ENCODE data around the gene OR51S1. TPM values are rescaled to one million over a fixed set of nuclear protein-coding genes. Genes with fewer than 3 reads are reported as not detected.

Gene OR51S1
- total RNA-seq, 3 donors from 2014 or later: not detected

DNA sequence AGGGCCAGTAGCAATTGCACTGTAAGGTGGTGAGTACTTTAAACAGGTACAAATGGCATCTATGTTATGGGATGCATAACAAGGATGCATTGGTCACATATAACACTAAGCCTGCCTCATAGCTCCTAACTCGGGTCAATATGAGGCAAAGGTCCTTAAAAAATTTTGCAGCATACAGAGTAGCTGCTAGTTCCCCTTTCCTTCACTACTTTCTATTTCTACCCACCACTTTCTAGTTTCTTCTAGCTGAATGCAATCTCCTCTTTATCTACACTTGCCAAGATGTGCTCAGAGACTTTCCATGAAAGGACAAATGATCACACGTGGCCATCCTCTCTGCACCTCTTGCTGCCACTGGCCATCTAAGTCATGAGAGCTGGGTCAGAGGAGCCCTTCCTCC is 18.1 kb downstream of the OR51S1 start:
- no peak overlapping the region for H3K27ac ChIP-seq
- no peaks in the 10 kb centered on the region for H3K4me1 ChIP-seq
- DNase-seq (ENCODE audit: low spot score in 2 of 2): no peak
- H3K27me3 ChIP-seq: no peaks in the 10 kb centered on the region
- H3K36me3 ChIP-seq: no peaks in the 10 kb centered on the region
- intact Hi-C loops (cut with DNase I; ENCODE audit: low total_unique reads): no loop called here
- no peak overlapping the region for H3K4me3 ChIP-seq
- H3K9me3 ChIP-seq: no peaks in the 10 kb centered on the region
- no peak for TF ChIP-seq POLR2A (IDR thresholded peaks at IDR 0.05)
- TF ChIP-seq, protein P1, sequence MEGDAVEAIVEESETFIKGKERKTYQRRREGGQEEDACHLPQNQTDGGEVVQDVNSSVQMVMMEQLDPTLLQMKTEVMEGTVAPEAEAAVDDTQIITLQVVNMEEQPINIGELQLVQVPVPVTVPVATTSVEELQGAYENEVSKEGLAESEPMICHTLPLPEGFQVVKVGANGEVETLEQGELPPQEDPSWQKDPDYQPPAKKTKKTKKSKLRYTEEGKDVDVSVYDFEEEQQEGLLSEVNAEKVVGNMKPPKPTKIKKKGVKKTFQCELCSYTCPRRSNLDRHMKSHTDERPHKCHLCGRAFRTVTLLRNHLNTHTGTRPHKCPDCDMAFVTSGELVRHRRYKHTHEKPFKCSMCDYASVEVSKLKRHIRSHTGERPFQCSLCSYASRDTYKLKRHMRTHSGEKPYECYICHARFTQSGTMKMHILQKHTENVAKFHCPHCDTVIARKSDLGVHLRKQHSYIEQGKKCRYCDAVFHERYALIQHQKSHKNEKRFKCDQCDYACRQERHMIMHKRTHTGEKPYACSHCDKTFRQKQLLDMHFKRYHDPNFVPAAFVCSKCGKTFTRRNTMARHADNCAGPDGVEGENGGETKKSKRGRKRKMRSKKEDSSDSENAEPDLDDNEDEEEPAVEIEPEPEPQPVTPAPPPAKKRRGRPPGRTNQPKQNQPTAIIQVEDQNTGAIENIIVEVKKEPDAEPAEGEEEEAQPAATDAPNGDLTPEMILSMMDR (IDR thresholded peaks at IDR 0.05): no peak
- no peak for TF ChIP-seq POLR2AphosphoS5 (IDR thresholded peaks at IDR 0.05)

DNA sequence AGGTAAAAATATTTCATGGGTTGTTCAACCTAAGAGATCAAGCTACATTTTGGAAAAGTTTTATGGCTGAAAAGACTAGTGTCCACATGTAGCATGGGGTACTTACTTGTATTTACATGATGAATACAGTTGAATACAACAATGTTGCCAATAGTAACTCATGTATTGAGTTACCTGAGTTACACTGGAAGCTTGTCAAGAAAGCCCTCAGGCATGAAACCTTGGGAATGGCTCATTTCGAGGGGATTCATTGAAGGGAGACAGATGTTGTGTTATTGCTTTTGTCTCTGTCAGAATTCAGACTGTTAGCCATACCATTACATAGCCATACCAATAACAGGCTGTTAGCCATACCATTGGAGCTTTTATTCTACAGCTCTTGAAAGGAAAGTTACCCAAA is 18.7 kb downstream of the OR51S1 start:
- H3K27ac ChIP-seq: no peak overlapping the region
- intact Hi-C loops (cut with DNase I; ENCODE audit: low total_unique reads): no loop called here
- H3K36me3 ChIP-seq: no peaks in the 10 kb centered on the region
- H3K9me3 ChIP-seq: no peaks in the 10 kb centered on the region
- no peaks in the 10 kb centered on the region for H3K4me1 ChIP-seq
- no peak overlapping the region for H3K4me3 ChIP-seq
- TF ChIP-seq POLR2A (IDR thresholded peaks at IDR 0.05) (no peak), POLR2AphosphoS5 (IDR thresholded peaks at IDR 0.05) (no peak)
- TF ChIP-seq, protein P1 (IDR thresholded peaks at IDR 0.05): no peak
- no peaks in the 10 kb centered on the region for H3K27me3 ChIP-seq
- DNase-seq (ENCODE audit: low spot score in 2 of 2): no peak

DNA sequence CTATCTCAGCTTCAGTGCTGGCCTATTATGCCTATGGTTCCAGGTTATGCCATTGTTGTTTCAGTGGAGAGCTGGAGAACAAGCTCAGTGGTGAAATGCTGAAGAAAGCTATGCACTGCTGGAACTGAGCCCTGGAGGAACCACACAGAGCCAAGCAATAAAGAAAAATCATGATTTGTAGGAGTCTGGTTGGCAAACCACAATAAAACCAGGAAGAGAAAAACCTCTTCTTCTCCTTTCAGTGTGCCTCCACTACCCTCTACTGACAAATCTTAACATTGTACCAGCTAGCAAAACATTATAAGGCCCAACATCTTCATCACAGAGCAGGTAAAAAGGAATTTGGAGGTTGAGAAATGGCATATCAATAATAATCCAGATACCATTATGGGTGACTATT is 22.6 kb downstream of the OR51S1 start:
- Histone ChIP-seq H3K27ac (no peak overlapping the region), H3K4me1 (no peaks in the 10 kb centered on the region), H3K4me3 (no peak overlapping the region), H3K9me3 (no peaks in the 10 kb centered on the region), H3K27me3 (no peaks in the 10 kb centered on the region), H3K36me3 (no peaks in the 10 kb centered on the region)
- intact Hi-C loops (cut with DNase I; ENCODE audit: low total_unique reads): no loop called here
- TF ChIP-seq, protein P1 (IDR thresholded peaks at IDR 0.05): no peak
- no peak for TF ChIP-seq POLR2A (IDR thresholded peaks at IDR 0.05)
- no peak for TF ChIP-seq POLR2AphosphoS5 (IDR thresholded peaks at IDR 0.05)
- no peak for DNase-seq (ENCODE audit: low spot score in 2 of 2)

DNA sequence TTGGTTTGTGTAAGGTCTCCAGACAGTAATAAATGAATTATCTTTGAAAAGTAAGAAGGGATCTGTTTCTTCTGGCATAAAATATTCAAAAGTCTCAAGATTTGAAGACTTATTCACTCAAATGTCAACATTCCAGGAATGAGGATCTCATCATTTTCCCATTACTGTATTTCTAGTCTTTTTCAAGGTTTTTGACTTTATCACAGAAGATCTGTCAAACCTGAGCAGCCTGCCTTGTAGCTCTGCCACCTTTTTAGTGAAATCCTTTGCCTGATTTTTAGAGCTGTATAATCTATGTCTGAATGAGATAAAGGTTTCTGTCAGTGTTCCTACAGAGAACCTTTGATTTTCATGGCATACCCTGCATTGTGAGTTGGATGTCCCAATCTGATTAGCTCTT is 23.9 kb downstream of the OR51S1 start:
- TF ChIP-seq POLR2AphosphoS5 (IDR thresholded peaks at IDR 0.05) (no peak), POLR2A (IDR thresholded peaks at IDR 0.05) (no peak)
- TF ChIP-seq, protein P1 (IDR thresholded peaks at IDR 0.05): no peak
- intact Hi-C loops (cut with DNase I; ENCODE audit: low total_unique reads): no loop called here
- Histone ChIP-seq H3K27me3 (no peaks in the 10 kb centered on the region), H3K4me3 (no peak overlapping the region), H3K9me3 (no peaks in the 10 kb centered on the region), H3K36me3 (no peaks in the 10 kb centered on the region), H3K4me1 (no peaks in the 10 kb centered on the region), H3K27ac (no peak overlapping the region)
- no peak for DNase-seq (ENCODE audit: low spot score in 2 of 2)

DNA sequence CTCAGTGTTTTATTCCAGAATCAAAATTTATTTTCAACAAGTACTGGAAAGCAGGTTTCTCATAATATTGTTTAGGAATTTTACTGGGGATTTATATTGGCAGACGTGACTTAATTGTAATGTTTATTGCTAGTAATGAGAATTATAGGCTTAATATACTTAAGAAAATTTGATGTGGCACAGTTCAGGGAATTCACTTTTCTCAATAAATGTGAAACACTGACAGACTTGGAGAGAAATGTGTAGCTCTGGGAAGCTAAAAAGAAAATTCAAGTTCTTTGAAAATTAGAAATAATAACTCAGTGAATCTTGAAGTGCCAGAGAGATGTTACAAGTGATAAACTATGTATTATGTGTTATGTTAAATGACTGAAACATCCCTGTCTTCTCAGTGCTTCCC is 28.0 kb downstream of the OR51S1 start, which contains the start of gene OR51F2:
TSS of gene OR51F2 (plus strand) at position 301 of the 400 bp plus-strand sequence. CDS start 101 bp downstream, outside the sequence.
- Histone ChIP-seq H3K27ac (no peak within 1 kb of the TSS), H3K4me1 (no peaks in the 10 kb centered on the region), H3K27me3 (no peaks in the 10 kb centered on the region), H3K9me3 (no peaks in the 10 kb centered on the region), H3K36me3 (no peaks in the 10 kb centered on the region), H3K4me3 (no peak within 1 kb of the TSS)
- intact Hi-C loops (cut with DNase I; ENCODE audit: low total_unique reads): no loop called here
- no peak for DNase-seq (ENCODE audit: low spot score in 2 of 2)
- TF ChIP-seq POLR2AphosphoS5 (IDR thresholded peaks at IDR 0.05): no peak
- TF ChIP-seq, protein P1 (IDR thresholded peaks at IDR 0.05): no peak
- TF ChIP-seq POLR2A (IDR thresholded peaks at IDR 0.05): no peak
